Breast epithelium (tissue), 4 donors: ENCODE results near the gene PRELID1. TPM values are rescaled to one million over a fixed set of nuclear protein-coding genes. Genes with fewer than 3 reads are reported as not detected.

Experiments
- DNase-seq, 2 donors: peaks; one replicate each; pipeline ENCODE4 v3.0.0-alpha.2; 2019; ENCODE audit warnings: low spot score in 2 of 2
- H3K27ac ChIP-seq, 2 donors: fragments of 200-600 bp; sonication (generic) in 1 of 2; one replicate each; pipeline ENCODE4 v1.5.1; 2016 to 2019; ENCODE audit warnings: mild to moderate bottlenecking in 1 of 2
- H3K27me3 ChIP-seq, 2 donors: fragments of 200-600 bp; sonication (generic) in 1 of 2; one replicate each; pipeline versions ENCODE4 v1.5.1 to v1.6.0; 2017 to 2019; ENCODE audit warnings: control low read depth in 1 of 2, mild to moderate bottlenecking in 1 of 2
- H3K36me3 ChIP-seq: fragments of 200-600 bp; one replicate; pipeline ENCODE4 v1.5.1; 2019
- H3K4me1 ChIP-seq, 2 donors: fragments of 200-600 bp; sonication (generic); one replicate each; pipeline ENCODE4 v1.5.1; 2016 to 2019; ENCODE audit warnings: control low read depth in 1 of 2
- H3K4me3 ChIP-seq, 3 donors: fragments of 200-600 bp; sonication (generic); 1 replicate in 2 of 3; 2 replicates in 1 of 3; pipeline ENCODE4 v1.5.1; 2016 to 2019; ENCODE audit warnings: mild to moderate bottlenecking in 3 of 3, moderate library complexity in 2 of 3
- H3K9me3 ChIP-seq, 2 donors: fragments of 200-600 bp; sonication (generic) in 1 of 2; one replicate each; pipeline ENCODE4 v1.5.1; 2016 to 2019; ENCODE audit warnings: control low read depth in 1 of 2
- CTCF ChIP-seq, 3 donors: fragments of 450-650 bp; IDR thresholded peaks; one replicate each; pipeline ENCODE4 v1.5.1; 2016 to 2017; ENCODE audit warnings: antibody characterized with exemption in 3 of 3, mild to moderate bottlenecking in 3 of 3, moderate library complexity in 3 of 3
- POLR2A ChIP-seq: fragments of 450-650 bp; IDR thresholded peaks from one replicate; pipeline ENCODE4 v1.6.1; 2016; ENCODE audit warnings: antibody characterized with exemption, mild to moderate bottlenecking, moderate library complexity
- POLR2AphosphoS5 ChIP-seq, 3 donors: sonication (generic); formaldehyde crosslinking; IDR thresholded peaks; one replicate each; pipeline ENCODE4 v1.6.1; 2017; ENCODE audit warnings: antibody characterized with exemption in 3 of 3
- intact Hi-C: fragments of 100-400 bp; cut with DNase I; formaldehyde crosslinking; loops from one replicate; pipeline ENCODE4 v1.15.1; 2023; ENCODE audit warnings: low total_unique reads
- total RNA-seq, 3 donors: library from RNA; depleted of rRNA; stranded (reverse); fragments of >200 nt; gene quantifications; one replicate each; pipeline ENCODE4 v1.1.0, GENCODE V29; 2016

The PRELID1 gene
- total RNA-seq, 3 donors from 2014 or later = 61.0 to 97.0 (median 68.8) TPM

GRCh38 chr5:177333420-177334154 is 30.0 kb downstream of the PRELID1 start:
- H3K4me1 ChIP-seq = peaks cover 0 to 7% of the 10 kb centered on the region in 2 donors
- no peaks in the 10 kb centered on the region for H3K27me3 ChIP-seq
- no peak for DNase-seq
- H3K36me3 ChIP-seq = peaks cover 20% of the 10 kb centered on the region
- H3K4me3 ChIP-seq = no peak overlapping the region
- no peak for TF ChIP-seq POLR2A
- TF ChIP-seq POLR2AphosphoS5 (IDR thresholded peaks at IDR 0.05) = no peak
- TF ChIP-seq CTCF (IDR thresholded peaks at IDR 0.05) = no peak
- intact Hi-C loops = no loop called here
- H3K9me3 ChIP-seq = no peaks in the 10 kb centered on the region
- peak overlapping the region in 1 of 2 donors; percentile 10 for H3K27ac ChIP-seq

GRCh38 chr5:177334155-177334551 is 30.6 kb downstream of the PRELID1 start:
- no peak for TF ChIP-seq POLR2AphosphoS5 (IDR thresholded peaks at IDR 0.05)
- no peak for TF ChIP-seq CTCF (IDR thresholded peaks at IDR 0.05)
- TF ChIP-seq POLR2A = no peak
- Histone ChIP-seq H3K36me3 (peaks cover 20% of the 10 kb centered on the region), H3K4me3 (no peak overlapping the region), H3K27me3 (no peaks in the 10 kb centered on the region), H3K9me3 (no peaks in the 10 kb centered on the region), H3K4me1 (peaks cover 0 to 9% of the 10 kb centered on the region in 2 donors), H3K27ac (no peak overlapping the region)
- intact Hi-C loops = no loop called here
- no peak for DNase-seq

- Histone ChIP-seq H3K4me3 (no peak overlapping the region), H3K27ac (no peak overlapping the region), H3K36me3 (peaks cover 20% of the 10 kb centered on the region), H3K27me3 (no peaks in the 10 kb centered on the region), H3K9me3 (no peaks in the 10 kb centered on the region), H3K4me1 (peaks cover 0 to 9% of the 10 kb centered on the region in 2 donors)
- intact Hi-C loops = no loop called here
- TF ChIP-seq CTCF (IDR thresholded peaks at IDR 0.05) (no peak), POLR2A (no peak), POLR2AphosphoS5 (IDR thresholded peaks at IDR 0.05) (no peak)
- DNase-seq = no peak
These were observed 31.4 kb downstream of the PRELID1 start for GRCh38 chr5:177334781-177335700.

- H3K27me3 ChIP-seq = no peaks in the 10 kb centered on the region
- peaks cover 20% of the 10 kb centered on the region for H3K36me3 ChIP-seq
- no peak for DNase-seq
- TF ChIP-seq CTCF (IDR thresholded peaks at IDR 0.05) (no peak), POLR2A (no peak), POLR2AphosphoS5 (IDR thresholded peaks at IDR 0.05) (no peak)
- H3K27ac ChIP-seq = no peak overlapping the region
- no peaks in the 10 kb centered on the region for H3K9me3 ChIP-seq
- no peak overlapping the region for H3K4me3 ChIP-seq
- intact Hi-C loops = no loop called here
- H3K4me1 ChIP-seq = peaks cover 0 to 9% of the 10 kb centered on the region in 2 donors
These were observed 32.1 kb downstream of the PRELID1 start for GRCh38 chr5:177335701-177336065.

GRCh38 chr5:177336112-177336511 is 32.5 kb downstream of the PRELID1 start:
- Histone ChIP-seq H3K27me3 (no peaks in the 10 kb centered on the region), H3K4me3 (no peak overlapping the region), H3K9me3 (no peaks in the 10 kb centered on the region), H3K27ac (peak overlapping the region; percentile 57 to 61), H3K4me1 (peaks cover 0 to 9% of the 10 kb centered on the region in 2 donors), H3K36me3 (peaks cover 20% of the 10 kb centered on the region)
- TF ChIP-seq POLR2A = no peak
- intact Hi-C loops = no loop called here
- no peak for DNase-seq
